Activated CD4-positive, alpha-beta memory T cell treated with anti-CD3 and anti-CD28 coated beads, Interleukin-2, amount 10 ng/mL, durations not matched to agents 7 days and 5 days (primary cell): ENCODE measurements around the gene GUCD1. TPM values are rescaled to one million over a fixed set of nuclear protein-coding genes. Genes with fewer than 3 reads are reported as not detected.
"Not testable (repeated sequence)": the region's sequence is repeated elsewhere in the genome, so short reads cannot be mapped to it uniquely, and the experiment has no call there.

Experiments
- CTCF ChIA-PET: fragments of 350-600 bp; sonication (Branson Sonifier 250); formaldehyde crosslinking; loops from one replicate; lab custom pipeline; 2021; ENCODE audit warnings: antibody characterized with exemption, inconsistent platforms; lab: Charles Lee
- POLR2A ChIA-PET: fragments of 350-600 bp; sonication (Branson Sonifier 250); formaldehyde crosslinking; loops from one replicate; lab custom pipeline; 2021; ENCODE audit warnings: antibody characterized with exemption; lab: Charles Lee
- DNase-seq: peaks from one replicate; pipeline ENCODE4 v3.0.0-alpha.2; 2020
- H3K27ac Mint-ChIP-seq: one replicate; pipeline ENCODE4 v1.8.0; 2021; ENCODE audit warnings: mild to moderate bottlenecking, mixed read lengths
- H3K27me3 Mint-ChIP-seq: one replicate; pipeline ENCODE4 v1.8.0; 2021; ENCODE audit warnings: mixed read lengths
- H3K36me3 Mint-ChIP-seq: one replicate; pipeline ENCODE4 v1.8.0; 2021; ENCODE audit warnings: low read depth, mixed read lengths
- H3K4me1 Mint-ChIP-seq: one replicate; pipeline ENCODE4 v1.8.0; 2021; ENCODE audit warnings: mixed read lengths
- H3K4me3 Mint-ChIP-seq: one replicate; pipeline ENCODE4 v1.8.0; 2021; ENCODE audit warnings: mild to moderate bottlenecking, mixed read lengths
- H3K9me3 Mint-ChIP-seq: one replicate; pipeline ENCODE4 v1.8.0; 2021; ENCODE audit warnings: mixed read lengths
- total RNA-seq, 2 experiments: library from RNA; stranded (reverse); gene quantifications; one replicate each; pipeline ENCODE4 v1.2.3, GENCODE V29; 2021

The GUCD1 gene
- total RNA-seq, result 100 to 1,000 TPM; 115 to 118 TPM

DNA sequence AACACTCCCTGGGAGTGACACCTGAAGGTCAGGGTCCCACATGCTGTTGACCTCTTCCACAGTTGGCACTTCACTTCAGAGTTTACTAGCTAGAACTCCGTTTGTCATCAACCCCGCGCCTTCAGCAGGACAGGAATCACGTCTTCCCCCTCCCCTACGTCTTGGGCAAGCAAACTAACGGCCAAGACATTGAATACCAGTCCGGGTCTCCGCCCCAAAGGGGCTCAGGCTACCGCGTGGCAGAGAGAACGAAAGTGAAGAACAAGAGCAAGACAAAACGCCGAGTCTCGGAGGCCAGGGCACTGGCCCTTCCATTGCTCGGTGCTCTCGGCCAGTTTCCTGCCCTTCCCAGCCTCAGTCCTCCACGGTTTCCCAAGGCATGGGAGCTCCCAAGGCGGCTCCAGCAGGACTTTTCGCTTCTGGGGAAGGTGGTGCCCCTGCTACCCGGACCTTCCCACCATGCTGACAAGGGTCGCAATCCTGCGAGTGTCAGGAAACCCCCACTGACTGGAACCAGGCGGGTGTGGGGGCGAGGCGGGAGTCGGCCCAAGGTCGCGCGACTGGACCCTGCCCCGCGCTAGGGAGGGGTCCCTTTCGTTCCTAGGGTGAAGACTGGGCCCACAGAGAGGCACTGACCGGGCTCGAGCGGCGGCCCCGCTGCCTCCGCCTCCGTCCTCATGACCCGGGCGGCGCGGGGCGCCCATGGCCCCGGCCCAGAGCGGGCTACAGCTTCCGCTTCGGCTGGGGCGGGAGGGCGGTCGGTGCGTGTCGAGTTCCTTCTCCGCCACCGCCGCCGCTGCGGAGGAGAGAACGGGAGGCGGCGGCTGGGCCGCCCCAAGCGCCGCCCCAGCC, at the start of gene GUCD1:
GUCD1 (minus strand) TSS at position 826 of the 852 bp plus-strand sequence; CDS start at position 679, 147 bp downstream.
- H3K27ac Mint-ChIP-seq, result peak within 1 kb of the TSS; percentile 93
- H3K27me3 Mint-ChIP-seq, result no peaks in the 10 kb centered on the region
- POLR2A ChIA-PET, result interaction anchor here (0.6 to 3.8 kb wide), 26 partner anchors 10 to 660 kb away, joined by 3 to 17 read pairs (median 4); partner anchors contain the start of genes ADORA2A, CABIN1, LRRC75B and MIF
- no peaks in the 10 kb centered on the region for H3K9me3 Mint-ChIP-seq
- CTCF ChIA-PET, result interaction anchor here (0.7 to 1.6 kb wide), 5 partner anchors 27 to 249 kb away, joined by 3 read pairs; no protein-coding TSS in a partner anchor
- peaks cover 39% of the 10 kb centered on the region for H3K36me3 Mint-ChIP-seq
- peak within 1 kb of the TSS; percentile 99 for H3K4me3 Mint-ChIP-seq
- peaks cover 58% of the 10 kb centered on the region for H3K4me1 Mint-ChIP-seq
- peak; percentile 41 for DNase-seq

DNA sequence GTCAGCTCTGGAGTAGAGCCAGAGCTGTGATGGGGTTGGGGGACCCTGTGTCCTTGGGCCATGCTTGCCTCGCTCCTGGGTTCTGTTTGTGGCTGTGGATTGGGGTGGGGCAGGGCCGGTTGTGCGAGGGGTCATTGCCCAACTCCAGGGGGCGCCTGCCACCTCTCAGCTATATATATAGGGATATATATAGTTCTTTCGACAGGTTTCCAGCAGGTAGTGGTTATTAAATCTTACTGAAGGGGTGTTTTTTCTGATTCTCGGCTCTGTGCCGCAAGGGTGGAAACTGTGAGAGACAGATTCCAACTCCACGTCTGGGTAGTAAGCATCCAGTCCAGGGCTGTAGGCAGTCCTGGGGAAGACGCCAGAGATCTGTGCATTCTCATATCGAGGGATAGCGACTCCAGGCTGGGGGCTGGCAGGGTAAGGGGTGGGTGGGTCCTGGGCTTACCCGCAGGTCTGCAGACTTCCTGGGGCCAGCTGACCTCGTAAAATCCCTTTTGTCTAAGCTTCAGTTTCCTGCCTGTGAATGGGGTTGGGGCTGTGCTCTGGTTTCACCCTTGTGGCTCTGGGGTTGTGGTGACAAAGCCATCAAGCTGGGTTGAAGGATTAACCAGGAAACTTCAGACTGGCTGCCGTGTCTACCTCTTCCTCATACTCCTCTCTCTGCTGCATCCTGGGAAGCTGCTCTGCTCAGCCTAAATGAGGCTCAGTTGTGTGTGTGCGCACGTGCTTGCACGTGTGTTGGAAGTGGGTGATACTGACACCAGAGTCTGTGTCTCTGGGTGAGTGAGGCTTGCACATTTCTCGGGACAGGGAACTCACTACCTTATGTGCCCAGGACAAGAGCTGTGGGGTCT, 49.1 kb upstream of the GUCD1 start:
- H3K9me3 Mint-ChIP-seq, H3K36me3 Mint-ChIP-seq, H3K27me3 Mint-ChIP-seq, CTCF ChIA-PET: not testable (repeated sequence)
- H3K4me1 Mint-ChIP-seq, result peaks cover 66% of the 10 kb centered on the region
- peak overlapping the region; percentile 86 for H3K27ac Mint-ChIP-seq
- POLR2A ChIA-PET, result interaction anchor here (1.0 kb wide), 1 partner anchor 49 kb away, joined by 3 read pairs; the partner anchor contains the start of gene GUCD1
- peak overlapping the region; percentile 57 for H3K4me3 Mint-ChIP-seq
- peak; percentile 43 for DNase-seq

DNA sequence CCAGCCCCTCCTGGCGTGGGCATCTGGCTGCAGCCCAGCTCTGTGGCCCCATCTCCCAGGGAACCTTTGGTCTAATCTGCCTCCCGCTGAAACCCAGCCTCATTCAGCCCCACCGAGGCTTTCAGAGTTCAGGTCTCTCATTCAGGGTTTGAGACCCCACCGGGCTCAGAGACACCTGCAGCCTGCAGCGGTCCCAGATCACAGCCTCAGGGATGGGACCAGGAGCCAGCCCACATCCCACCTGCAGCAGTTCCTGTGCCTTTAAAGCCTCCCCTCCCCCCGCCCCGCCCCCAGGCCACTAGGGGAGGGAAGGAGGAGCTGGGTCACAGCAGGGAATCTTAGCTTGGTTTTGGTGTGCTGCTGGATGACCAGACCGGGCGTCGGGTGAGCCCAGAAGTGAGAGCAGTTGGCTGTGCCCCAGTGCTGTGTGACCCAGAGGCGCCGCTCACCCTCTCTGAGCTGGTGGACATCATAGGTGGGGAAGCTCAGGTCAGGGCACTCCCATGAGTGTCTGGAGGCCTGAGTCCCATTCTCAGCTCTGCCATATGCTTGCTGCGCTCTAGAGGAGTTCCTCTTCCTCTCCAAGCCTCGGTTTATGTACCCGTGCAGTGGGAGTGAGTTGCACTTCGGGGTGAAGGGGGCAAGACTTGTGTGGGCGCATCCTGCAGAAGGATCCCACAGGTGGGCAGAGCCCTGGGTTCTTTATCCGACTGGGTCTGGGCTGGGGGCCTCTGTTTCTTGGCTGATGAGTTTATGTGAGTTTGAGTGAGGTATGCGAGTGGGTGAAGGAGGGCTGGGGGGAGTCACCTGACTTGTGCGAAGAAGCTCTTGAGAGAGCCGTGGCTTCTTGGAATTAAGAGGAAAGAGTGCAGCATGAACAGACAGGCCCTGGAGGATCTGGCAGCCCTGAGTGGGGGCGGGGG, 48.2 kb upstream of the GUCD1 start, which contains the start of gene GGT1:
GGT1 (plus strand) TSS at position 347 of the 923 bp plus-strand sequence. CDS start 7,889 bp downstream, outside the sequence.
- DNase-seq, H3K9me3 Mint-ChIP-seq, POLR2A ChIA-PET, H3K36me3 Mint-ChIP-seq, H3K27me3 Mint-ChIP-seq, CTCF ChIA-PET: not testable (repeated sequence)
- Mint-ChIP-seq H3K4me1 (peaks cover 57% of the 10 kb centered on the region), H3K27ac (peak within 1 kb of the TSS; percentile 86), H3K4me3 (peak within 1 kb of the TSS; percentile 57)

DNA sequence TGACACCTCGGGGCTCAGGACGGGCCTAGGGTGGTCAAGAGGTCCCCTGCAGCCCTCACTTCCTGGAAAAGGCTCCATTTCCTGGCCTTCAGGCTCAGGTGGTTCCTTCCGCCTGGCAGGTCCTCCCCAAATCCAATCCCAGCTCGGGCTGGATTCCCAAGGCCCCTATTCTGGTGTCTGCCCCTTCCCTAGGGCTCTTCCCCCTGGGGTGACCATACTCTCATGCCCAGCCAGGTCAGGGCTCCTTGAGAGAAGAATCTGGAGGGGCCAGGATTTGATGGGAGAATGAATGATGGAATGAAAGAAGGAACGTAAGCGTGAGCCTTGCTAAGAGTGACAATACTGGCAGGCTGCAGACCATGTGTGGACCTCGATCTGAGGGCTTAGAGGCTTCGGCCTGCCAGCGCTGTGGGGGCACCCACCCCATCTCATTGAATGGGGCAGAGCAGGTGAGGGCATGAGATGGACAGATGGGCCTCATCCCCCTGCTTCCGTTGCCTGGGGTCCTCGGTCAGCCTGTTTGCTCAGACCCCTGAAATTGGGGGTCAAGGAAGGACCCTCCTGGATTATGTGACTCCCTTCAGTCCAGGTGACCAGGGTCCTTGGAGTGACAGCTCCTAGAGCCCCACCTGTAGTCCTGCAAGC, 47.3 kb upstream of the GUCD1 start:
- H3K9me3 Mint-ChIP-seq, CTCF ChIA-PET, H3K27me3 Mint-ChIP-seq, H3K4me3 Mint-ChIP-seq, H3K36me3 Mint-ChIP-seq, DNase-seq: not testable (repeated sequence)
- POLR2A ChIA-PET, result interaction anchor here (0.7 to 1.5 kb wide), 2 partner anchors 9 to 49 kb away, joined by 4 to 5 read pairs; partner anchors contain the start of gene LRRC75B
- Mint-ChIP-seq H3K27ac (peak overlapping the region; percentile 16), H3K4me1 (peaks cover 51% of the 10 kb centered on the region)

DNA sequence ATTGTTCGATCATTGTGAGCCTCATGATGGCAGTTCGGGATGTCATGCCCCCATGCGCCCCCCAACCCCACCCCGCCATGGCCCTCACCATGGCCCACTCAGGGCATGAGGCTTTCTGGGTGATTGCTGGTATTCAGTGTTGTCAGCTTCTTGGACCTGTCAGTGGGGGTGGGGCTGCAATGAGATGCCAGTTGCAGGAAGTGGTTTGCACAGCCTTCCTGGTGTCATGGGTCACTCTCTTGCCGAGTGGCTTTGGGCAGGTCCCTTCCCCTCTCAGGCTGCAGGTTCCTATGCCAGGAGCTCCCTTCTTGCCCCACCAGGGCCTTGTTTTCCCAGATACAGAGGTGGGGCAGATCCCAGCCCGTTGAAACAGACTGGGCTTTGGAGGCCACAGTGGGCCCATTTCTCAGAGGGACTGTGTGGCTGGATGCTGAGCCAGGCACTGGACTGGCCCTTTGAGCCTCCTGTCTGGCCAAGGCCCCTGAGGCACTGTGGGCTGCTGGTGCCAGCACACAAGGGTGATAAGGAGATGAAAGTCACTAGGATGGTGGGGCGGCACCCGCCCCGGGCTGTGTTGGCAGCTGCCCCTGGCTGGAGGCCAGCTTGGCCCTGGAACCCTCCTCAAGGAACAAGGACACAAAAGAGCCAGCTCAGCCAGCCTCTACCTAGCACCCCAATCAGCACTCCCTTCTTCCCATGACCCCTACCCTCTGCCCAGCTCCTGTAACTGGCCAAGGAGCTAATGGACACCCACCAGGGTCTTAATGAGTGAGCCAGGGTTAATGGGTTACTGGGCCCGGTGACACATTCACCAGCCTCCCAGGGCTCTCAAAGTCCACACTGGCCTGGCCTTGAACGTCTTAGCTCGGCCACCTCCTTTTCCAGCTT, 46.5 kb upstream of the GUCD1 start:
- peak overlapping the region; percentile 63 for H3K27ac Mint-ChIP-seq
- no peaks in the 10 kb centered on the region for H3K36me3 Mint-ChIP-seq
- H3K27me3 Mint-ChIP-seq, result no peaks in the 10 kb centered on the region
- H3K4me1 Mint-ChIP-seq, result peaks cover 50% of the 10 kb centered on the region
- POLR2A ChIA-PET, result interaction anchor here (0.7 to 2.3 kb wide), 3 partner anchors 9 to 48 kb away, joined by 4 to 6 read pairs (median 5); partner anchors contain the start of genes GUCD1 and LRRC75B
- no peak overlapping the region for H3K4me3 Mint-ChIP-seq
- CTCF ChIA-PET, result interaction anchor here (0.5 kb wide), 1 partner anchor 455 kb away, joined by 3 read pairs; no protein-coding TSS in a partner anchor
- peak; percentile 63 for DNase-seq
- H3K9me3 Mint-ChIP-seq, result no peaks in the 10 kb centered on the region

DNA sequence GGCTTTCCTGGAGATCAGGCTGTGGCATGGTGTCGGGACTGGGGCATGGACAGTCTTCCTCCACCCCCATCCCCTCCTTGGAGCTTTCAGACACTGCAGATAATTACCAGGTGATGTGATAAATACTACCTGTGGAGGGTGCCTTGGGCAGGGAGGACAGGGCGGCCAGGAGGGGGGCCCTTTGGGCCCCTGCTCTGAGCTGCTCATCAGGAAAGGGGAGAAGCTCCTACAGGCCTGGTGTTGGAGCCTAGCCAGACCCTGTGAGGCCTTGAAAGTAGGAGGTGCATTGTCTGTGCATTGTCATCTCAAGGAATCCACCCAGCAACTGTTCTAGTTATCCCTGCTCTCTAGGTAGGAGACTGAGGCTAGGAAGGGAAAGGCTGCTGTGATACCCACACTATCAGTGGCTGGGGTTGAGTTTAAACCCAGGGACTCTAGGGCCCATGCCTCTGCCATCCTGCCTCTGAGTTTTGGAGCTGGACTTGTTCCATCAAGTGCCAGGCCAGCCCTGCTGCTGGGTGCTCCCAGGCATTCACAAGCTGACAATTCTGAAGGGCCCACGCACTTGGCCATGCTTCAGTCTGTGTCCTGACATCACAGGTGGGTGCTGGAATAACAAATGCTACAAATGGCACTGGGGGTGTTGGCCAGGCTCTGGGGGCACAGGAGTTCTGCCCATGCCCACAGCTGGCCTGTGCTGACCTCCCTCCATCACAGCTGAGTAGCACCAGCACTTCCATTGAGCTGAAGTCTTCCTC, 45.2 kb upstream of the GUCD1 start:
- H3K9me3 Mint-ChIP-seq, DNase-seq, H3K27me3 Mint-ChIP-seq, H3K4me3 Mint-ChIP-seq, H3K27ac Mint-ChIP-seq, H3K36me3 Mint-ChIP-seq, CTCF ChIA-PET: not testable (repeated sequence)
- H3K4me1 Mint-ChIP-seq, result peaks cover 46% of the 10 kb centered on the region
- POLR2A ChIA-PET, result interaction anchor here (2.3 kb wide), 1 partner anchor 45 kb away, joined by 6 read pairs; the partner anchor contains the start of gene GUCD1

DNA sequence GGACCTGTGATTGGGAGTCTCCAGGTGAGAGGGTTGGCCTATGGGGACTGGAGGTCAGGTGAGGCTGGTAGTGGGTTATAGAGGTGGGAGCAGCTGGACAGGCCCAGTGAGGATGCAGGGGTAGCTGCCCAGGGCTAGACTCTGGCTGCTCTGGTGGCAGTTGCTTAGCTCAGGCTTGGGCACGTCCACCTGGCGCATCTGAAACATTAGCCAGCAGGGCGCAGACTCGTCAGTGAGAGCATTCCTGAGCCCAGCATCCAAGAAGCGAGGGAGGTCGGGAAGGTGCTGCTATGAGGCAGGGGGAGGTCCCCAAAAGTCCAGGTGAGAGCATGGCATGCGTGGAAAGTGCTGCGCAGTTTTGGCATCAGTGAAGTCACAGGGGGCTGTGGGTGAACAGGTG, 44.6 kb upstream of the GUCD1 start:
- CTCF ChIA-PET, result no interaction called here
- Mint-ChIP-seq H3K4me1 (peaks cover 43% of the 10 kb centered on the region), H3K4me3 (no peak overlapping the region), H3K36me3 (no peaks in the 10 kb centered on the region), H3K9me3 (no peaks in the 10 kb centered on the region), H3K27ac (no peak overlapping the region), H3K27me3 (no peaks in the 10 kb centered on the region)
- DNase-seq, result no peak
- POLR2A ChIA-PET, result interaction anchor here (2.3 kb wide), 1 partner anchor 44 kb away, joined by 6 read pairs; the partner anchor contains the start of gene GUCD1

DNA sequence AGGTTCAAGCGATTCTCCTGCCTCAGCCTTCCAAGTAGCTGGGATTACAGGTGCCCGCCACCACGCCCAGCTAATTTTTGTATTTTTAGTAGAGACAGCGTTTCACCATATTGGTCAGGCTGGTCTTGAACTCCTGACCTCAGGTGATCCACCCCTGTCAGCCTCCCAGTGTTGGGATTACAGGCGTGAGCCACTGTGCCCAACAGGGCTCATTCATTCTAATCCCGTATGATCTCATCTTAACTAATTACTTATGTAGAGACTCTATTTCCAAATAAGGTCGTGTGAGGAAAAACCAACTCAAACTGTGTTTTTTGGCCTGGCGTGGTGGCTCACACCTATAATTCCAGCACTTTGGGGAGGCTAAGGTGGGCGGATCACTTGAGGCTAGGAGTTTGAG, 42.1 kb upstream of the GUCD1 start:
- H3K4me3 Mint-ChIP-seq, H3K27ac Mint-ChIP-seq, H3K27me3 Mint-ChIP-seq, CTCF ChIA-PET, H3K36me3 Mint-ChIP-seq, POLR2A ChIA-PET, DNase-seq, H3K9me3 Mint-ChIP-seq: not testable (repeated sequence)
- H3K4me1 Mint-ChIP-seq, result peaks cover 28% of the 10 kb centered on the region

DNA sequence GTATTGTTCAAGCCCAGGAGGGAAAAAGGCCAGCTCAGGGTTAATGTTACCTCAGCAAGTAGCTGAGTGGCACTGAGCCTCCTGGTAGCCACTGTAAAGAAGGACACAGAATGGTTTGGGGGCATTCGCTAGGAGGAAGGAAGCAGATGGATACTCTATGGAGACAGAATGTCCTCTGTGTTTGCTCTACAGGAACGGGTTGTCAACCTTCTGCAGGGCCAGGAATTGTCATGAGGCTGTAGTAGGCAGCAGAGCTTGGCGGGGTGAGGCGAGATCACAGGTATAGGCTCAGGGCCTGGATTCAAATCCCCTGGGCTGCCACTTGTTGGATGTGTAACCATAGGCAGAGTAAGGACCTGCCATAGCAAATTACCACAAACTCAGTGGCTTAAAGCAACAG, 40.9 kb upstream of the GUCD1 start:
- ChIA-PET POLR2A (no interaction called here), CTCF (interaction anchor here (1.2 kb wide), 1 partner anchor 41 kb away, joined by 3 read pairs; the partner anchor contains the start of gene GUCD1)
- H3K27me3 Mint-ChIP-seq, result peaks cover 4% of the 10 kb centered on the region
- DNase-seq, result no peak
- peaks cover 17% of the 10 kb centered on the region for H3K4me1 Mint-ChIP-seq
- H3K36me3 Mint-ChIP-seq, result no peaks in the 10 kb centered on the region
- no peak overlapping the region for H3K27ac Mint-ChIP-seq
- no peak overlapping the region for H3K4me3 Mint-ChIP-seq
- H3K9me3 Mint-ChIP-seq, result no peaks in the 10 kb centered on the region

DNA sequence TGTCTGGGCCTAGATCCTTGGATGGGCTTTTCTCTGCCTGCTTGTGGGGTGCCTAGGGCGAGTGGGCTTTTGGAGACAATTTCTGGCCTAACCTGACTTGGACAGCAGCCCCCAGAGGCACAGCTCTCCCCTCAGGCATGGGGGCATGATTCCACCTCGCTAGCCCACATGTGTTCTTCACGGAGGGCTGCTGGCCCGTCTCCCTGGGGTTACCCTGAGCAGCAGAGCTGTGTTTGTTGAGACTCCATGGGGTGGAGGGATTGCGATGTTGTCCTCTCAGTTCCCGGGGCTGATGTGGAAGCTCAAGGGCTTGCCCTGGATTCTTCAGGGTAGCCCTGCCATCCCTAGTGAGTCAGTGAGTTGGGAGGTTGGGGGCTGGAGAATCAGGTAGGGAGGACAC, 40.3 kb upstream of the GUCD1 start:
- CTCF ChIA-PET, result interaction anchor here (1.2 kb wide), 1 partner anchor 40 kb away, joined by 3 read pairs; the partner anchor contains the start of gene GUCD1
- Mint-ChIP-seq H3K4me3 (no peak overlapping the region), H3K27ac (no peak overlapping the region), H3K27me3 (peaks cover 4% of the 10 kb centered on the region), H3K36me3 (no peaks in the 10 kb centered on the region), H3K4me1 (peaks cover 13% of the 10 kb centered on the region), H3K9me3 (no peaks in the 10 kb centered on the region)
- no peak for DNase-seq
- POLR2A ChIA-PET, result no interaction called here
